Measurements from ENCODE around the gene TUBA4B. TPM values are rescaled to one million over a fixed set of nuclear protein-coding genes. Genes with fewer than 3 reads are reported as not detected.
A peak's percentile ranks its signal among the peaks of the same experiment; 100 is the strongest.

TUBA4B gene
- polyA plus RNA-seq, 4 donors, result 0.06 to 0.67 TPM; not detected in 2

DNA sequence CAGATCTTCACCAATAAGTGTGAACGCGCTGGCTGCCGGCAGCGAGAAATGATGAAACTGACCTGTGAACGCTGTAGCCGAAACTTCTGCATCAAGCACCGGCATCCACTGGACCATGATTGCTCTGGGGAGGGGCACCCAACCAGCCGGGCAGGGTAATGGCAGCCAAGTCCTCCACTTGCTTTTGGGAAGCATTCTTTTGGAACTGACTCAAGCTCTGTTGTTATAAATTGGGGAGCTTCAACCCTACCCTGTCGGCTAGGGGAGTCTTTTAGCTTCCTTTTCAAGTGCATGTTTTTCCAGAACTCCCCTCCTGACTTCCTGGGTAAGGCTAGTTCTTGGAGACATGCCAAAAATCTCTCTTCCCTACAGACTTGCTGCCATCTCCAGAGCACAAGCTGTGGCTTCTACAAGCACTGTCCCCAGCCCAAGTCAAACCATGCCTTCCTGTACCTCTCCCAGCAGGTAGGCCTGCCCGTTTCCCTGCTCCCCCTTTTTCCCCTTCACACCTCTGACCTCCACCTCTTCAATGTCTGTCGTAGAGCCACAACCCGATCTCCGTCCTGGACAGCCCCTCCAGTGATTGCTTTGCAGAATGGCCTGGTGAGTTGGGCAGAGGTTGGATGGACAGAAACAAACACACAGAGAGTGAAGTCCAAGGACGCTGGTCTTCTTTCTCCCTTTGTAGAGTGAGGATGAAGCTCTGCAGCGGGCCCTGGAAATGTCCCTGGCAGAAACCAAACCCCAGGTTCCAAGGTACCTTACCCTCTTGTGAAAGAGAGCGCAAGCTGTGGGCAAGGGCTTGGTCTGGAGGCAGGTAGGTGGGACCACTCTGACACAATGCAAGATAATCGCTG is 44.9 kb upstream of the TUBA4B start:
- FAIRE-seq, result no peak
- H3K36me3 ChIP-seq (ENCODE audit: control insufficient read depth in 3 of 3, insufficient read depth in 2 of 3, low read depth in 1 of 3, low read length in 3 of 3), result peaks cover 5 to 52% (median 9%) of the 10 kb centered on the region in 3 donors
- peak overlapping the region in 1 of 3 donors; percentile 75 for H3K4me3 ChIP-seq (ENCODE audit: low read depth in 1 of 3, low read length in 3 of 3)
- peaks cover 0 to 18% (median 0%) of the 10 kb centered on the region in 3 donors for H3K4me1 ChIP-seq (ENCODE audit: control insufficient read depth in 3 of 3, insufficient read depth in 2 of 3, low read depth in 1 of 3, low read length in 2 of 3)
- no peaks in the 10 kb centered on the region for H3K27me3 ChIP-seq (ENCODE audit: control insufficient read depth in 3 of 3, insufficient read depth in 3 of 3, low read length in 3 of 3)
- 61 to 66% (median 64%) methylated on average over 17 of the region's 17 CpGs for WGBS, 3 donors
- H3K27ac ChIP-seq (ENCODE audit: low read depth in 1 of 3, low read length in 2 of 3), result peak overlapping the region in 2 of 3 donors; percentile 71 to 100
- H3K9me3 ChIP-seq (ENCODE audit: control insufficient read depth in 2 of 2, insufficient read depth in 1 of 2, low read depth in 1 of 2, low read length in 1 of 2), result no peaks in the 10 kb centered on the region
- no peak for DNase-seq

DNA sequence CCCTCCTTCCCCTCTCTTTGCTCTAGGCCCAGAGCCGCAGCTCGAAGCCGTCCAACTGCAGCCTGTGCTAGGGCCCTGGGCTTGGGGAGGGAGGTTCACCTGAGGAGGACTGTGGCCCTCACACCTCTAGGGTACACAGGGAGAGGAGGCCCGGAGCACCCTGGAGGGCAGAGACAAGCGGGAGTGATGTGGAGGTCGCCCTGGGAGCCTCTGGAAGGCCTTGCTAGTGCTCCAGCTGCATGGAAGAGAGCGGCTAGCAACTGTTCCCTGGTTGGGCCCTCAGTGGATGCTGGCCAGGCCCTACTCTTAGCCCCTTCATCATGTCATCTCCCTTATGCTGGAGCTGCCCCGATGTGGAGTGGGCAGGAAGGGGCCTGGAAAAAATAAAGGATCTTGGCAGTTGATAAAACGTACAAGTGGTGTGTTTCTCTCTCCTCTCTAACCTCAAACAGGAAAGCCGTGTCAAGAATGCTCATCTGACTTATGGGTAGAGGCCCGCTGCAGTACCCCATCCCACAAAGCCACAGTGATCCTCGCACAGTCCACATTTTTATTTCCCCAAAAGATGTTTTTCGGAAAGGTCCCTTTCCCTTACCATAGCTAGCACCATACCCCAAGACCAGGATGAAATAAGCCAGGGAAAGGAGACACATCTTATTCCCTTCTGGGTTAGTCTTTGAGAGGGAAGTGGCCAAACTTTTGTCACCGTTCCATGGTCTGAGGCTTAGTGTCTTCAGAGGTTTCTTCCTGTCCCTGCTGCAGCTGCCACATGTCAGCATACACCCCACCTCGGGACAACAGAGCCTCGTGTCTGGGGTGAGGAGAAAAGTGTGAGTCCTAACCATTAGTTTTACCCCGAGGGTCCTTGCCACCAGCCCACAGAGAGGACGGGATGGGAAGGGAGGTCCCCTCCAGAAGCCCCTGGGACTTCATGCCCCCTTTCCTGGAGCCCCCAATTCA is 43.5 kb upstream of the TUBA4B start:
- no peak overlapping the region for H3K4me3 ChIP-seq (ENCODE audit: low read depth in 1 of 3, low read length in 3 of 3)
- no peak for DNase-seq
- WGBS, 3 donors, result 75 to 79% (median 75%) methylated on average over 16 to 18 of the region's 18 CpGs
- no peaks in the 10 kb centered on the region for H3K27me3 ChIP-seq (ENCODE audit: control insufficient read depth in 3 of 3, insufficient read depth in 3 of 3, low read length in 3 of 3)
- peaks cover 5 to 66% (median 9%) of the 10 kb centered on the region in 3 donors for H3K36me3 ChIP-seq (ENCODE audit: control insufficient read depth in 3 of 3, insufficient read depth in 2 of 3, low read depth in 1 of 3, low read length in 3 of 3)
- peak overlapping the region in 2 of 3 donors; percentile 29 to 48 for H3K27ac ChIP-seq (ENCODE audit: low read depth in 1 of 3, low read length in 2 of 3)
- FAIRE-seq, result no peak
- peaks cover 0 to 18% (median 0%) of the 10 kb centered on the region in 3 donors for H3K4me1 ChIP-seq (ENCODE audit: control insufficient read depth in 3 of 3, insufficient read depth in 2 of 3, low read depth in 1 of 3, low read length in 2 of 3)
- H3K9me3 ChIP-seq (ENCODE audit: control insufficient read depth in 2 of 2, insufficient read depth in 1 of 2, low read depth in 1 of 2, low read length in 1 of 2), result no peaks in the 10 kb centered on the region

DNA sequence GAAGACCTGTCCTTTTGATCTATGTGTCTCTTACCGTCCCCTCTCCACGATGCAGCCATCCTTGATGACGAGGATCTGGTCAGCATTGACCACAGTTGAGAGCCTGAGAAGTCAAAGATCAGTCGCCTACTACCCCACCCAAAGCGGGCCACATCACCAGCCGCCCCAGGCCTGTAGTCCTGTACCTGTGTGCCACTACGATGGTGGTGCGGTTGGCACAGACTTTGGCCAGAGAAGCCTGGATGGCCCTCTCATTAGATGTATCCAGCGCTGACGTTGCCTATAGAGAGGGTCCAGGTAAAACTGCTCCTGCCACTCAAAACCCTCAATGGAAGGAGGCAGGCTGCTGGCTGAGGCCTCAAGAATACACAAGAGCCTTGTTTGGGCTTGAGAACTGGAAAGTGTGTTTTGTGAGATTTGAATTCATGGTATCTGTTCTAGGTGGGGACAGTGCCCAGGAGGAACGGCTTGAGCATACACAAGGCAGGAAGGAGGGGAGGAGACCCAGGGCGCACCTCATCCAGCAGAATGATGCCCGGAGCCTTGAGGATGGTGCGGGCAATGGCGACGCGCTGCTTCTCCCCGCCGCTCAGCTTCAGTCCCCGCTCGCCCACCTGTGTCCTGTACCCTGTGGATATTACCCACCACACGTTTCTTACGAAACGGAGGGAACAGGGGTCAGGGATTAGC is 42.7 kb upstream of the TUBA4B start:
- DNase-seq (no peak), FAIRE-seq (no peak)
- Histone ChIP-seq H3K4me3 (ENCODE audit: low read depth in 1 of 3, low read length in 3 of 3) (no peak overlapping the region), H3K27ac (ENCODE audit: low read depth in 1 of 3, low read length in 2 of 3) (peak overlapping the region in 1 of 3 donors; percentile 45), H3K9me3 (ENCODE audit: control insufficient read depth in 2 of 2, insufficient read depth in 1 of 2, low read depth in 1 of 2, low read length in 1 of 2) (no peaks in the 10 kb centered on the region), H3K4me1 (ENCODE audit: control insufficient read depth in 3 of 3, insufficient read depth in 2 of 3, low read depth in 1 of 3, low read length in 2 of 3) (peaks cover 0 to 18% (median 0%) of the 10 kb centered on the region in 3 donors), H3K36me3 (ENCODE audit: control insufficient read depth in 3 of 3, insufficient read depth in 2 of 3, low read depth in 1 of 3, low read length in 3 of 3) (peaks cover 5 to 72% (median 9%) of the 10 kb centered on the region in 3 donors), H3K27me3 (ENCODE audit: control insufficient read depth in 3 of 3, insufficient read depth in 3 of 3, low read length in 3 of 3) (no peaks in the 10 kb centered on the region)
- WGBS, 3 donors, result 94 to 96% (median 94%) methylated on average over 23 to 24 of the region's 24 CpGs

- no peak for DNase-seq
- FAIRE-seq, result no peak
Measured at GRCh38 chr2:219210886-219211362, 42.1 kb upstream of the TUBA4B start.

GRCh38 chr2:219213026-219213415 is 40.0 kb upstream of the TUBA4B start:
- DNase-seq, result no peak
- H3K4me1 ChIP-seq (ENCODE audit: control insufficient read depth in 3 of 3, insufficient read depth in 2 of 3, low read depth in 1 of 3, low read length in 2 of 3), result peaks cover 0 to 23% (median 0%) of the 10 kb centered on the region in 3 donors
- H3K4me3 ChIP-seq (ENCODE audit: low read depth in 1 of 3, low read length in 3 of 3), result no peak overlapping the region
- no peak for FAIRE-seq
- WGBS, 3 donors, result 89 to 93% (median 92%) methylated on average over 8 of the region's 8 CpGs
- no peaks in the 10 kb centered on the region for H3K9me3 ChIP-seq (ENCODE audit: control insufficient read depth in 2 of 2, insufficient read depth in 1 of 2, low read depth in 1 of 2, low read length in 1 of 2)
- H3K36me3 ChIP-seq (ENCODE audit: control insufficient read depth in 3 of 3, insufficient read depth in 2 of 3, low read depth in 1 of 3, low read length in 3 of 3), result peaks cover 3 to 79% (median 11%) of the 10 kb centered on the region in 3 donors
- H3K27ac ChIP-seq (ENCODE audit: low read depth in 1 of 3, low read length in 2 of 3), result no peak overlapping the region
- no peaks in the 10 kb centered on the region for H3K27me3 ChIP-seq (ENCODE audit: control insufficient read depth in 3 of 3, insufficient read depth in 3 of 3, low read length in 3 of 3)

More at GRCh38 chr2:219210886-219211362, 42.1 kb upstream of the TUBA4B start:
- Histone ChIP-seq H3K36me3 (ENCODE audit: control insufficient read depth in 3 of 3, insufficient read depth in 2 of 3, low read depth in 1 of 3, low read length in 3 of 3) (peaks cover 5 to 78% (median 11%) of the 10 kb centered on the region in 3 donors), H3K4me3 (ENCODE audit: low read depth in 1 of 3, low read length in 3 of 3) (no peak overlapping the region), H3K4me1 (ENCODE audit: control insufficient read depth in 3 of 3, insufficient read depth in 2 of 3, low read depth in 1 of 3, low read length in 2 of 3) (peaks cover 0 to 17% (median 0%) of the 10 kb centered on the region in 3 donors), H3K9me3 (ENCODE audit: control insufficient read depth in 2 of 2, insufficient read depth in 1 of 2, low read depth in 1 of 2, low read length in 1 of 2) (no peaks in the 10 kb centered on the region), H3K27me3 (ENCODE audit: control insufficient read depth in 3 of 3, insufficient read depth in 3 of 3, low read length in 3 of 3) (no peaks in the 10 kb centered on the region), H3K27ac (ENCODE audit: low read depth in 1 of 3, low read length in 2 of 3) (peak overlapping the region in 2 of 3 donors; percentile 27 to 45)
- WGBS, 3 donors, result 91 to 94% (median 91%) methylated on average over 9 of the region's 9 CpGs

GRCh38 chr2:219213486-219214071 is 39.5 kb upstream of the TUBA4B start:
- FAIRE-seq (no peak), DNase-seq (no peak)
- no peak overlapping the region for H3K4me3 ChIP-seq (ENCODE audit: low read depth in 1 of 3, low read length in 3 of 3)
- H3K27ac ChIP-seq (ENCODE audit: low read depth in 1 of 3, low read length in 2 of 3), result no peak overlapping the region
- H3K9me3 ChIP-seq (ENCODE audit: control insufficient read depth in 2 of 2, insufficient read depth in 1 of 2, low read depth in 1 of 2, low read length in 1 of 2), result no peaks in the 10 kb centered on the region
- H3K27me3 ChIP-seq (ENCODE audit: control insufficient read depth in 3 of 3, insufficient read depth in 3 of 3, low read length in 3 of 3), result no peaks in the 10 kb centered on the region
- 94 to 95% (median 94%) methylated on average over 10 of the region's 10 CpGs for WGBS, 3 donors
- H3K36me3 ChIP-seq (ENCODE audit: control insufficient read depth in 3 of 3, insufficient read depth in 2 of 3, low read depth in 1 of 3, low read length in 3 of 3), result peaks cover 2 to 73% (median 6%) of the 10 kb centered on the region in 3 donors
- peaks cover 0 to 25% (median 0%) of the 10 kb centered on the region in 3 donors for H3K4me1 ChIP-seq (ENCODE audit: control insufficient read depth in 3 of 3, insufficient read depth in 2 of 3, low read depth in 1 of 3, low read length in 2 of 3)

DNA sequence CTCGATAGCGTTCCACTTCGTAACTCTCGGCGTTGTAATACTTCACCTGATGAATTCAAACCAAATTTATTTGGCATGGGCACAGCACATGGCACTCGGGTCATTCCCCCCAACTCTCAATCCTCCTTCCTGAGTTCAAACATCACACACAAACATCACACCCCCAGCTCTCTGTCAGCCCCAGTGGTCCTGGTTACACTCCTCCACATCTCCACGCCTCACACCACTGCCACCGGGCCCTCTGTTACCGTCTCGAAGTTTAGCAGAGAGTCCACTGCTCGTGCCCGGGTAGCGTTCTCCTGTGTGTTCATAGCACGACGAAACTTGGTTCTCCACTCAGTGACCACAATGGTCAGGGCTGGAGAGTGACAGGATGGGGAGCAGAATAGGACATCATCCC is 38.9 kb upstream of the TUBA4B start:
- peaks cover under 1 to 29% (median under 1%) of the 10 kb centered on the region in 3 donors for H3K4me1 ChIP-seq (ENCODE audit: control insufficient read depth in 3 of 3, insufficient read depth in 2 of 3, low read depth in 1 of 3, low read length in 2 of 3)
- DNase-seq (no peak), FAIRE-seq (no peak)
- H3K27me3 ChIP-seq (ENCODE audit: control insufficient read depth in 3 of 3, insufficient read depth in 3 of 3, low read length in 3 of 3), result no peaks in the 10 kb centered on the region
- H3K4me3 ChIP-seq (ENCODE audit: low read depth in 1 of 3, low read length in 3 of 3), result no peak overlapping the region
- H3K27ac ChIP-seq (ENCODE audit: low read depth in 1 of 3, low read length in 2 of 3), result no peak overlapping the region
- H3K9me3 ChIP-seq (ENCODE audit: control insufficient read depth in 2 of 2, insufficient read depth in 1 of 2, low read depth in 1 of 2, low read length in 1 of 2), result no peaks in the 10 kb centered on the region
- WGBS, 3 donors, result 96 to 98% (median 96%) methylated on average over 15 of the region's 15 CpGs
- peaks cover 2 to 68% (median 4%) of the 10 kb centered on the region in 3 donors for H3K36me3 ChIP-seq (ENCODE audit: control insufficient read depth in 3 of 3, insufficient read depth in 2 of 3, low read depth in 1 of 3, low read length in 3 of 3)
